K562 (cell line): ENCODE measurements around the gene AKAP12. TPM values are rescaled to one million over a fixed set of nuclear protein-coding genes. Genes with fewer than 3 reads are reported as not detected.
A peak's percentile ranks its signal among the peaks of the same experiment; 100 is the strongest.

Source experiments
- BCL6 ChIP-seq: fragments of 250-450 bp; sonication (Bioruptor Pico); IDR thresholded peaks from 2 replicates; pipeline ENCODE4 v1.4.0; 2020
- CBX3 ChIP-seq, 2 experiments: IDR thresholded peaks; 1 replicate in 1 of 2; 2 replicates in 1 of 2; pipeline ENCODE4 v1.6.1; 2012; ENCODE audit warnings: inconsistent platforms in 2 of 2, low read length in 2 of 2, borderline replicate concordance in 1 of 2, control low read depth in 1 of 2
- CHCHD3 ChIP-seq: fragments of 250-450 bp; sonication (Bioruptor Pico); IDR thresholded peaks from 2 replicates; pipeline ENCODE4 v2.1.2; 2022; ENCODE audit warnings: mild to moderate bottlenecking
- GABPB2 ChIP-seq: fragments of 250-450 bp; sonication (Bioruptor Pico); conservative IDR thresholded peaks from 2 replicates; pipeline ENCODE4 v1.5.1; 2021; ENCODE audit warnings: mild to moderate bottlenecking
- MBD2 ChIP-seq: sonication (generic); IDR thresholded peaks from 2 replicates; pipeline ENCODE4 v1.6.1; 2016; ENCODE audit warnings: low read depth, borderline replicate concordance
- OTX1 ChIP-seq: fragments of 450-650 bp; formaldehyde crosslinking; IDR thresholded peaks from 2 replicates; pipeline ENCODE4 v1.4.0; 2022; ENCODE audit warnings: mild to moderate bottlenecking
- PATZ1 ChIP-seq: fragments of 250-450 bp; sonication (Bioruptor Pico); IDR thresholded peaks from 2 replicates; pipeline ENCODE4 v1.5.0; 2020; ENCODE audit warnings: mild to moderate bottlenecking, borderline replicate concordance
- SIRT6 ChIP-seq: IDR thresholded peaks from one replicate; pipeline ENCODE4 v1.6.1; 2012; ENCODE audit warnings: low read depth, mild to moderate bottlenecking, control low read depth, inconsistent platforms, low read length, moderate library complexity
- SMARCA5 ChIP-seq: fragments of 450-650 bp; IDR thresholded peaks from 2 replicates; pipeline ENCODE4 v1.6.1; 2016
- SMC3 ChIP-seq: conservative IDR thresholded peaks from 2 replicates; pipeline ENCODE4 v1.6.1; 2011; ENCODE audit warnings: low read depth, low read length, improper control_type of control experiment; ENCODE audit not compliant: insufficient read depth
- THRA ChIP-seq: fragments of 450-650 bp; IDR thresholded peaks from 2 replicates; pipeline ENCODE4 v1.6.1; 2017; ENCODE audit warnings: mild to moderate bottlenecking, moderate library complexity
- ZKSCAN8 ChIP-seq: fragments of 200-800 bp; sonication (Bioruptor generic); IDR thresholded peaks from 2 replicates; pipeline ENCODE4 v1.6.1; 2016; ENCODE audit warnings: missing genetic modification characterization, missing compliant biosample characterization
- polyA plus RNA-seq, 8 experiments: library from polyadenylated mRNA; depleted of rRNA in 4 of 8; stranded (reverse) in 5 of 8; unstranded in 3 of 8; fragments of >200 nt; fragmentation: Nextera tagmentation in 2 of 8; fragmentation: Illumina TruSeq in 1 of 8; extraction: Ambion mirVana in 2 of 8; extraction: Trizol in 1 of 8; gene quantifications; 2 replicates each; pipeline versions ENCODE4 v1.2.1 to v1.2.3, GENCODE V29; 2011 to 2014; ENCODE audit warnings: inconsistent platforms in 1 of 8, missing spikeins in 1 of 8
- total RNA-seq, 7 experiments: library from RNA; depleted of rRNA in 6 of 7; stranded (reverse); fragments of >200 nt in 6 of 7; fragmentation: Illumina TruSeq in 2 of 7; extraction: Trizol in 2 of 7; gene quantifications; 2 replicates each; pipeline versions ENCODE4 v1.2.1 to v1.2.3, GENCODE V29; 2011 to 2021; ENCODE audit warnings: low replicate concordance in 1 of 7
- TF ChIP-seq, protein P1 (sequence below): fragments of 250-450 bp; sonication (Bioruptor Pico); IDR thresholded peaks from 2 replicates; pipeline ENCODE4 v1.9.0; 2021; ENCODE audit warnings: mild to moderate bottlenecking, inconsistent platforms
- TF ChIP-seq, protein P2 (sequence below): fragments of 250-450 bp; sonication (Bioruptor Pico); IDR thresholded peaks from 2 replicates; pipeline ENCODE4 v1.4.0; 2020
- TF ChIP-seq, protein P3 (sequence below): sonication (generic); formaldehyde crosslinking; IDR thresholded peaks from 2 replicates; pipeline ENCODE4 v1.8.0; 2022; ENCODE audit warnings: mild to moderate bottlenecking, missing genetic modification reagents

AKAP12 gene
- total and polyA plus RNA-seq, 9 of the 15 experiments (the other 6 are each of a cell fraction or from before 2014, with no cell fraction given) = 0.08 to 2.0 (median 0.62) TPM

DNA sequence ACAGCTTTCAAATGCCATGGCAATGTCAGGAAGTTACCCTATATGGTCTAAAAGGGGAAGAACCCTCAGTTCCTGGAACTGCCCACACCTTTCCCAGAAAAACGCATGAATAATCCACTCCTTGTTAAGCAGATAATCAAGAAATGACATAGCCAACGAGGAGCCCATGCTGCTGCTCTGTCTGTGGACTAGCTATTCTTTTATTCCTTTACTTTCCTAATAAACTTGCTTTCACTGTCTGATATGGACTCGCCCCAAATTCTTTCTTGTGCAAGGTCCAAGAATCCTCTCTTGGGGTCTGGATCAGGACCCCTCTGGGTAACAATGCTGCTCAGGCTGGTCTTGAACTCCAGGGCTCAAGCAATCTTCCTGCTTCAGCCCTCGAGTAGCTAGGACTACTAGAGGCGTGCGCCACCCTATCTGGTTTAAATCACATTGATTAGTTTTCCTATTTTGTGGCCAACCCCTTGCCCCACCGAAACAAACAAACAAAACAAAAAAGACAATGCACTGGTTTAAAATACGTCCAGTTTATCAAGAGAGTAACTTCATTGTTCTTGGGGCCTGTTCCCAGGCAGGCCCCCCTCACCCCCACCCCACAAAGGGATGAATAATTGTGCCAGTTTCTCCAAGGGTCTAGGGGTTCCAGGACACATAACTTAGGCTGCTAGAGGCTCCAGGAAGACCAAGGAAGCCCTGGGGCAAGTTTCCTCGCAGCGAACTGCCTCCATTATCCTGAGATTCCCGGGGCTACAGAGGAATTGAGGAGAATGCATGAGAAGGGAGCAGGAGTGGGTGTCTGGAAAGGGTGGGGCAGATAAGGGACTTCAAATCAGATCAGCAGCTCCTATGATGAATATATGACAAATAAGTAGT lies 10.1 kb upstream of the AKAP12 start (continued):
- TF ChIP-seq, protein P1, sequence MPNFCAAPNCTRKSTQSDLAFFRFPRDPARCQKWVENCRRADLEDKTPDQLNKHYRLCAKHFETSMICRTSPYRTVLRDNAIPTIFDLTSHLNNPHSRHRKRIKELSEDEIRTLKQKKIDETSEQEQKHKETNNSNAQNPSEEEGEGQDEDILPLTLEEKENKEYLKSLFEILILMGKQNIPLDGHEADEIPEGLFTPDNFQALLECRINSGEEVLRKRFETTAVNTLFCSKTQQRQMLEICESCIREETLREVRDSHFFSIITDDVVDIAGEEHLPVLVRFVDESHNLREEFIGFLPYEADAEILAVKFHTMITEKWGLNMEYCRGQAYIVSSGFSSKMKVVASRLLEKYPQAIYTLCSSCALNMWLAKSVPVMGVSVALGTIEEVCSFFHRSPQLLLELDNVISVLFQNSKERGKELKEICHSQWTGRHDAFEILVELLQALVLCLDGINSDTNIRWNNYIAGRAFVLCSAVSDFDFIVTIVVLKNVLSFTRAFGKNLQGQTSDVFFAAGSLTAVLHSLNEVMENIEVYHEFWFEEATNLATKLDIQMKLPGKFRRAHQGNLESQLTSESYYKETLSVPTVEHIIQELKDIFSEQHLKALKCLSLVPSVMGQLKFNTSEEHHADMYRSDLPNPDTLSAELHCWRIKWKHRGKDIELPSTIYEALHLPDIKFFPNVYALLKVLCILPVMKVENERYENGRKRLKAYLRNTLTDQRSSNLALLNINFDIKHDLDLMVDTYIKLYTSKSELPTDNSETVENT (CRISPR knock-in tag) = no peak
- TF ChIP-seq, protein P2, sequence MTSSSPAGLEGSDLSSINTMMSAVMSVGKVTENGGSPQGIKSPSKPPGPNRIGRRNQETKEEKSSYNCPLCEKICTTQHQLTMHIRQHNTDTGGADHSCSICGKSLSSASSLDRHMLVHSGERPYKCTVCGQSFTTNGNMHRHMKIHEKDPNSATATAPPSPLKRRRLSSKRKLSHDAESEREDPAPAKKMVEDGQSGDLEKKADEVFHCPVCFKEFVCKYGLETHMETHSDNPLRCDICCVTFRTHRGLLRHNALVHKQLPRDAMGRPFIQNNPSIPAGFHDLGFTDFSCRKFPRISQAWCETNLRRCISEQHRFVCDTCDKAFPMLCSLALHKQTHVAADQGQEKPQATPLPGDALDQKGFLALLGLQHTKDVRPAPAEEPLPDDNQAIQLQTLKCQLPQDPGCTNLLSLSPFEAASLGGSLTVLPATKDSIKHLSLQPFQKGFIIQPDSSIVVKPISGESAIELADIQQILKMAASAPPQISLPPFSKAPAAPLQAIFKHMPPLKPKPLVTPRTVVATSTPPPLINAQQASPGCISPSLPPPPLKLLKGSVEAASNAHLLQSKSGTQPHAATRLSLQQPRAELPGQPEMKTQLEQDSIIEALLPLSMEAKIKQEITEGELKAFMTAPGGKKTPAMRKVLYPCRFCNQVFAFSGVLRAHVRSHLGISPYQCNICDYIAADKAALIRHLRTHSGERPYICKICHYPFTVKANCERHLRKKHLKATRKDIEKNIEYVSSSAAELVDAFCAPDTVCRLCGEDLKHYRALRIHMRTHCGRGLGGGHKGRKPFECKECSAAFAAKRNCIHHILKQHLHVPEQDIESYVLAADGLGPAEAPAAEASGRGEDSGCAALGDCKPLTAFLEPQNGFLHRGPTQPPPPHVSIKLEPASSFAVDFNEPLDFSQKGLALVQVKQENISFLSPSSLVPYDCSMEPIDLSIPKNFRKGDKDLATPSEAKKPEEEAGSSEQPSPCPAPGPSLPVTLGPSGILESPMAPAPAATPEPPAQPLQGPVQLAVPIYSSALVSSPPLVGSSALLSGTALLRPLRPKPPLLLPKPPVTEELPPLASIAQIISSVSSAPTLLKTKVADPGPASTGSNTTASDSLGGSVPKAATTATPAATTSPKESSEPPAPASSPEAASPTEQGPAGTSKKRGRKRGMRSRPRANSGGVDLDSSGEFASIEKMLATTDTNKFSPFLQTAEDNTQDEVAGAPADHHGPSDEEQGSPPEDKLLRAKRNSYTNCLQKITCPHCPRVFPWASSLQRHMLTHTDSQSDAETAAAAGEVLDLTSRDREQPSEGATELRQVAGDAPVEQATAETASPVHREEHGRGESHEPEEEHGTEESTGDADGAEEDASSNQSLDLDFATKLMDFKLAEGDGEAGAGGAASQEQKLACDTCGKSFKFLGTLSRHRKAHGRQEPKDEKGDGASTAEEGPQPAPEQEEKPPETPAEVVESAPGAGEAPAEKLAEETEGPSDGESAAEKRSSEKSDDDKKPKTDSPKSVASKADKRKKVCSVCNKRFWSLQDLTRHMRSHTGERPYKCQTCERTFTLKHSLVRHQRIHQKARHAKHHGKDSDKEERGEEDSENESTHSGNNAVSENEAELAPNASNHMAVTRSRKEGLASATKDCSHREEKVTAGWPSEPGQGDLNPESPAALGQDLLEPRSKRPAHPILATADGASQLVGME = no peak
- TF ChIP-seq CHCHD3 (CRISPR knock-in tag) = no peak
- TF ChIP-seq SMARCA5 = no peak
- TF ChIP-seq SMC3 = no peak
- TF ChIP-seq SIRT6 = no peak
- TF ChIP-seq THRA = no peak
- TF ChIP-seq, protein P3, sequence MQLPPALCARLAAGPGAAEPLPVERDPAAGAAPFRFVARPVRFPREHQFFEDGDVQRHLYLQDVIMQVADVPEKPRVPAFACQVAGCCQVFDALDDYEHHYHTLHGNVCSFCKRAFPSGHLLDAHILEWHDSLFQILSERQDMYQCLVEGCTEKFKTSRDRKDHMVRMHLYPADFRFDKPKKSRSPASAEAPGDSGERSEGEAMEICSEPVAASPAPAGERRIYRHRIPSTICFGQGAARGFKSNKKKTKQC = no peak
- TF ChIP-seq CBX3 (IDR thresholded peaks at IDR 0.05; ENCODE audit: borderline replicate concordance in 1 of 2, low read length in 2 of 2) = no peak; a peak in 1 of 3 replicates
- TF ChIP-seq MBD2 = 0 out of 2 replicates have a peak, but pooled peaks have one; percentile 27
- no peak for TF ChIP-seq OTX1 (CRISPR knock-in tag)
- no peak for TF ChIP-seq GABPB2 (CRISPR knock-in tag)
- no peak; the same call in 1 of the 2 replicates for TF ChIP-seq ZKSCAN8 (CRISPR knock-in tag)
- no peak for TF ChIP-seq PATZ1 (CRISPR knock-in tag)
- no peak for TF ChIP-seq BCL6 (CRISPR knock-in tag)
